ENCODE measurements around the gene TGFBR3L. TPM values are rescaled to one million over a fixed set of nuclear protein-coding genes. Genes with fewer than 3 reads are reported as not detected.
A peak's percentile ranks its signal among the peaks of the same experiment; 100 is the strongest.

The TGFBR3L gene
- polyA plus RNA-seq, 3 donors = not detected

- no peak for DNase-seq
- H3K4me3 ChIP-seq (replicated peaks in 1 of 3; ENCODE audit: low read depth in 2 of 3, low read length in 3 of 3) = peak overlapping the region in 1 of 3 experiments; percentile 84
- TF ChIP-seq CTCF (IDR thresholded peaks at IDR 0.05) = no peak
- H3K27ac ChIP-seq (ENCODE audit: low read depth in 1 of 2, low read length in 2 of 2) = no peak overlapping the region
- no peak overlapping the region for H2AFZ ChIP-seq (ENCODE audit: insufficient read depth, low read depth, low read length, poor library complexity, severe bottlenecking)
- peaks cover 18% of the 10 kb centered on the region for H3K4me1 Mint-ChIP-seq
- H3K9ac ChIP-seq (ENCODE audit: insufficient read depth, low read length, poor library complexity, severe bottlenecking) = no peak overlapping the region
- WGBS (ENCODE audit: insufficient coverage) = 100% methylated on average over 8 of the region's 19 CpGs
- H3K36me3 ChIP-seq (replicated peaks in 1 of 2; ENCODE audit: control insufficient read depth in 1 of 2, insufficient read depth in 2 of 2, low read length in 2 of 2) = peaks cover 29 to 32% of the 10 kb centered on the region in 2 donors
- H3K9me3 Mint-ChIP-seq = peaks cover 0 to 2% (median 0%) of the 10 kb centered on the region in 7 donors
- peak overlapping the region in 1 of 2 donors; percentile 87 for H3K4me3 Mint-ChIP-seq
- H3K27me3 ChIP-seq (ENCODE audit: control insufficient read depth in 2 of 2, insufficient read depth in 2 of 2, low read length in 2 of 2) = no peaks in the 10 kb centered on the region
- peak overlapping the region in 1 of 7 donors; percentile 20 for H3K27ac Mint-ChIP-seq
- H4K20me1 ChIP-seq (ENCODE audit: insufficient read depth, low read length) = no peaks in the 10 kb centered on the region
- intact Hi-C loops (cut with micrococcal nuclease) = loop anchor here (10.0 kb wide), 1 partner anchor 313 kb away; no protein-coding TSS in a partner anchor
- H3K36me3 Mint-ChIP-seq = peaks cover 24 to 37% of the 10 kb centered on the region in 2 donors
- no peaks in the 10 kb centered on the region for H3K9me3 ChIP-seq (replicated peaks in 1 of 2; ENCODE audit: control insufficient read depth in 1 of 2, insufficient read depth in 1 of 2, low read length in 2 of 2)
- H3K27me3 Mint-ChIP-seq (ENCODE audit: low read depth in 3 of 3) = peaks cover 0 to 3% (median 0%) of the 10 kb centered on the region in 3 donors
- peaks cover 23% of the 10 kb centered on the region for H3K79me2 ChIP-seq (ENCODE audit: insufficient read depth, low read length)
- H3K4me2 ChIP-seq (replicated peaks; ENCODE audit: extremely low read depth, low read length, poor library complexity, severe bottlenecking) = no peak overlapping the region
- peaks cover 8 to 21% of the 10 kb centered on the region in 2 donors for H3K4me1 ChIP-seq (ENCODE audit: control insufficient read depth in 1 of 2, insufficient read depth in 2 of 2, low read length in 2 of 2)
These were observed 27.4 kb downstream of the TGFBR3L start for GRCh38 chr19:7941895-7942596.

DNA sequence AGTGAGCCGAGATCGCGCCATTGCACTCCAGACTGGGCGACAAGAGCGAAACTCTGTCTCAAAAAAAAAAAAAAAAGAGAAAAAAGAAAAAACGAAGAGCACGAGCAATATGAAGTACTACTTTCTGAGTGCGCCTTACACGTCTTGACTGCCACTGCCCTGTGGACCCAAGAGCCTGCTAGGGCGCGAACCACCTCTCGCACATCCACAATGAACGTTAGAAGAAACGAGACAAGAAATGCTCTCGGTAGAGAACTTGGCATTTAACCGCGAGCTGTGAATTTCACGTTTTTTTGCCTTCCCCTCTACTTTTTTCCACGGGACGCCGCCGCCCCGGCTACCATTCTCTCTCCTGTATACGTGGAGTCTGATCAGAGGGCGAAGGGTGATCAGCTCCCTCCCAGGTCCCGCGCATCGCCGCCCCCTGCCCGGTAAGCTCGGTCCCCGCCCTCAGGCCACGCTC is 28.4 kb downstream of the TGFBR3L start:
- Histone ChIP-seq H3K9ac (ENCODE audit: insufficient read depth, low read length, poor library complexity, severe bottlenecking) (peak overlapping the region; percentile 89), H3K4me2 (replicated peaks; ENCODE audit: extremely low read depth, low read length, poor library complexity, severe bottlenecking) (peak overlapping the region; percentile 79), H3K4me1 (ENCODE audit: control insufficient read depth in 1 of 2, insufficient read depth in 2 of 2, low read length in 2 of 2) (peaks cover 8 to 21% of the 10 kb centered on the region in 2 donors), H3K79me2 (ENCODE audit: insufficient read depth, low read length) (peaks cover 23% of the 10 kb centered on the region), H2AFZ (ENCODE audit: insufficient read depth, low read depth, low read length, poor library complexity, severe bottlenecking) (peak overlapping the region; percentile 86), H3K36me3 (replicated peaks in 1 of 2; ENCODE audit: control insufficient read depth in 1 of 2, insufficient read depth in 2 of 2, low read length in 2 of 2) (peaks cover 19 to 22% of the 10 kb centered on the region in 2 donors), H4K20me1 (ENCODE audit: insufficient read depth, low read length) (no peaks in the 10 kb centered on the region), H3K27me3 (ENCODE audit: control insufficient read depth in 2 of 2, insufficient read depth in 2 of 2, low read length in 2 of 2) (no peaks in the 10 kb centered on the region), H3K27ac (ENCODE audit: low read depth in 1 of 2, low read length in 2 of 2) (peak overlapping the region; percentile 90 to 91), H3K4me3 (replicated peaks in 1 of 3; ENCODE audit: low read depth in 2 of 3, low read length in 3 of 3) (peak overlapping the region; percentile 42 to 84 (median 84)), H3K9me3 (replicated peaks in 1 of 2; ENCODE audit: control insufficient read depth in 1 of 2, insufficient read depth in 1 of 2, low read length in 2 of 2) (no peaks in the 10 kb centered on the region)
- Mint-ChIP-seq H3K27ac (peak overlapping the region; percentile 92 to 98 (median 95)), H3K36me3 (peaks cover 16 to 28% of the 10 kb centered on the region in 2 donors), H3K4me1 (peaks cover 18% of the 10 kb centered on the region), H3K27me3 (ENCODE audit: low read depth in 3 of 3) (peaks cover 0 to 3% (median 0%) of the 10 kb centered on the region in 3 donors), H3K4me3 (peak overlapping the region; percentile 87 to 88), H3K9me3 (peaks cover 0 to 2% (median 0%) of the 10 kb centered on the region in 7 donors)
- no peak for TF ChIP-seq CTCF (IDR thresholded peaks at IDR 0.05)
- WGBS (ENCODE audit: insufficient coverage) = 9% methylated on average over 29 of the region's 33 CpGs
- intact Hi-C loops (cut with micrococcal nuclease) = loop anchor here (1.0 to 10.0 kb wide), 2 partner anchors 23 to 312 kb away; partner anchors contain the start of gene SNAPC2 (in 1 of the 2)
- DNase-seq = no peak
